Right lung (tissue), 10 donors: ENCODE results near the gene GSC2. TPM values are rescaled to one million over a fixed set of nuclear protein-coding genes. Genes with fewer than 3 reads are reported as not detected.

Source experiments
- DNase-seq, 2 donors: peaks; one replicate each; pipeline ENCODE4 v3.0.0-alpha.2; 2013
- long read RNA-seq, 8 donors: transcript quantifications; one replicate each; lab custom pipeline, GENCODE V29; 2026
- polyA plus RNA-seq, 5 donors: library from polyadenylated mRNA; unstranded; fragments of 120-200 nt; gene quantifications; one replicate each; pipeline versions ENCODE4 v1.2.1 to v1.2.3, GENCODE V29; 2013; ENCODE audit warnings: inconsistent platforms in 1 of 5, low replicate concordance in 1 of 5; ENCODE audit not compliant: insufficient read length in 5 of 5, insufficient read depth in 1 of 5

Gene GSC2
- not detected for polyA plus RNA-seq
- long read RNA-seq, donor 1 = 0 reads
- long read RNA-seq, donor 2 = 0 reads
- long read RNA-seq, donor 3 = 0 reads
- long read RNA-seq, donor 4 = 0 reads
- long read RNA-seq, donor 5 = 0 reads
- long read RNA-seq, donor 6 = 0 reads
- long read RNA-seq, donor 7 = 0 reads
- long read RNA-seq, donor 8 = 0 reads

DNA sequence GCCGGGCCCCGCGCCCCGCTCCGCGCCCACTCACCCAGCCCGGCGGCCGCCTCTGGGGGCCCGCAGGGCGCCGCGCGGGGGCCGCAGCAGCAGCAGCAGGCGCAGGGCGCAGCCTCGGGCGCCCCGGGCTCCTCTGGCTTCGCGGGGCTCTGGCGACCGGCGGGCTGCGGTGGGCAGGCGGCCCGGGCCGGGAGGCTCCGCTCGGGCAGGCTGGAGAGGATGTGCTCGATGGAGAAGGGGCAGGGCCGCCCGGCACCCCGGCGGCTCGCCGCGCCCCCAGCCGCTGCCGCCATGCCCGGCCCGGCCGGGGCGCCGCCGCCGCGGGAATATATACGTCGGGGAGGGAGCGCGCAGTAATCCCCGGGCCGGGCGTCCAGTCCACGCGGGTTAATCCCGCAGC, at the start of gene GSC2:
TSS of gene GSC2 (minus strand) at position 302 of the 400 bp plus-strand sequence. CDS start at position 293, 9 bp downstream.
- DNase-seq = no peak

- no peak for DNase-seq
Measured at GRCh38 chr22:19199479-19199878, 49.4 kb upstream of the GSC2 start.

DNA sequence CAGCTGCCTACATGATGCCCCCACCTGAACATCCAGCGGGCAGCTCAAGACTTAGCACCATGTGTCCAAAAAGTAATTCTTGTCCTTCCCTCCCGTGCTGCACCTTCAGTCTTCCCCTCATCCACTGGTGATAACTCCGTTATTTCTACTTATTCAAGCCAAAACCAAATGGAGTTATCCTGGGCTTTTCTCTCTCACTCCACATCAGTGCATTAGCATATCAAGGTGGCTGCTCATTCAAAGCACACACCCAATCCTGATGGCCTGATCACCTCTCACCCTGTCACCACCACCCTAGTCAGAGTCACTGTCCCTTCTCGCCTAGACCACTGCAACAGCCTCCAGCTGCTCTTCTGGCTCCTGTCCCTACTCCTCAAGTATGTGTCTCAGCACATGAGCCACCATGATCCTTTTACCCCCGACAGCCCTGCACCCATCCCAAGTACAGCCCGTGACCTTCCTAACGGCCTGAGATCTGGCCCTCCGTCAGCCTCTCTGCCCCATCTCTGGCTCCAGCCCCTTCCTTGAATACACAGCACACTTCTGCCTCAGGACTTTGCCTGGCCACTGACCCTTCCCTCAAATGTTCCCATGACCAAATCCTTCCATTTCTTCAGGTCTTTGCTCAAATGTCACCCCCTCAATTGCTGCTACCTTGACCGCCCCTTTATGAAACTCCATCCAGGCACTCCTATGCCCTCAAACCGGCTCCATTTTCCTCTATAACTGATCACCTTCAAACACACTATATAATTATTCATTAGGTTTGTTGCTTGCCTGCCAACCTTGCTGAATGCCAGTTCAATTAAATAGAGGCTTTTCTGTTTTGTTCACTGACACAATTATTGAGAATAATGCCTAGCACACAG, 48.1 kb upstream of the GSC2 start:
- DNase-seq = no peak

GRCh38 chr22:19196841-19197612, 46.9 kb upstream of the GSC2 start:
- no peak for DNase-seq

DNA sequence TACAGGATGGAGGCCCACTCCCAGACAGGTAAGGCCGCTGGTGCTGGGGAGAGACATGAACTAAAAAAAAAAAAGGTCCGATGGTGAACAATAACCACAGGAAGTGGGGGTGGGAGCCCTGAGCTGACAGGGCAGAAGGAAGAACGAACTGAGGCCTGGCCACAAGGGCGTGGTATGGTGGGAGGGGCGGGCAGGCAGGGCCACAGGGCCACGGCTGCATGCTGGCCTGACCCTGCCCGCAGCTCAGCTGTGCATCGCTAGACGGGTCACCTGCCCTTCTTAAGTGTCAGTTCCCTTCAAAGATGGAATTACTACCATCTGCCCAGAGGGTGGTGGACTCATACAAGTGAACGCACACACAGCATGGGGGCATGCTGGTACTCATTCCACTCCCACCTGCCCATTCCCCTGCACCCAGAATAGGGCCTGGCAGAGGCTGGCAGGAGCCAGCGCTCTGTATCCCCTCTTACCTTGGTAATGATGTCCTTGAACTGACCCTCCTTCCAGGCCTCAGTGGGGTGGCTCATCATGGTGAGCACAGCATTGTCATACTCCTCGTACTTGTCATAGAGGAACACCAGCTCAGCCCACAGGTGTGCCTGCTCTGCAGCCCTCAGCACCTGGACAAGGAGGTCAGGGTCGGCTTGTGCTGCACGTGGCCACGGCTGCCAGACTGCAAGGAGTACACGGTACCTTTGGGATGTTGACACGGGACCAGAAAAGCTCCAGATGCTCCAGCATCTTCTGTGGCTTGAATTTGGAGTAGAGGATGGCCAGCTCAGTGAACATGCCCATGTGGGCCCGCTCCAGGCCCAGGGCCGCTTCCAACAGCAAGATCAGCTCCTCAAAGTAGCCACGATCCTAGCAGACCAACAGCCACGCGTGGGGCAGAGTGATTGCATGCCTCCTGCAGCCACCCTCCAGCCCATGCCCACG, 46.0 kb upstream of the GSC2 start:
- DNase-seq = no peak

- DNase-seq = no peak
Measured at GRCh38 chr22:19194766-19195536, 44.9 kb upstream of the GSC2 start.

DNA sequence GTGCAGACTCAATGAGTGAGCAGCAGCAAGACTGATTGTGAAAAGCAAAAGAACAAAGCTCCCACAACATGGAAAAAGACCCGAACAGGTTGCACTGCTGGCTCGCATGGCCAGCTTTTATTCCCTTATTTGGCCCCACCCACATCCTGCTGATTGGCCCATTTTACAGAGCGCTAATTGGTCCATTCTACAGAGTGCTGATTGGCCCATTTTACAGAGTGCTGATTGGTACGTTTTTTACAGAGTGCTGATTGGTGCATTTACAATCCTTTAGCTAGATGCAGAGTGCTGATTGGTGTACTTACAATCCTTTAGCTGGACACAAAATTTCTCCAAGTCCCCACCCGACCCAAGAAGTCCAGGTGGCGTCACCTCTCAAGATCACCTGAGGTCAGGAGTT, 43.8 kb upstream of the GSC2 start:
- no peak for DNase-seq

- no peak for DNase-seq
Measured at GRCh38 chr22:19187716-19188563, 37.8 kb upstream of the GSC2 start.

GRCh38 chr22:19184276-19184997, 34.3 kb upstream of the GSC2 start:
- no peak for DNase-seq

- DNase-seq = no peak
Measured at GRCh38 chr22:19183216-19183615, 33.1 kb upstream of the GSC2 start.

GRCh38 chr22:19182472-19183157, 32.5 kb upstream of the GSC2 start:
- DNase-seq = no peak

GRCh38 chr22:19181786-19182471, 31.8 kb upstream of the GSC2 start:
- DNase-seq = no peak

GRCh38 chr22:19180740-19181410, 30.8 kb upstream of the GSC2 start:
- no peak for DNase-seq

DNA sequence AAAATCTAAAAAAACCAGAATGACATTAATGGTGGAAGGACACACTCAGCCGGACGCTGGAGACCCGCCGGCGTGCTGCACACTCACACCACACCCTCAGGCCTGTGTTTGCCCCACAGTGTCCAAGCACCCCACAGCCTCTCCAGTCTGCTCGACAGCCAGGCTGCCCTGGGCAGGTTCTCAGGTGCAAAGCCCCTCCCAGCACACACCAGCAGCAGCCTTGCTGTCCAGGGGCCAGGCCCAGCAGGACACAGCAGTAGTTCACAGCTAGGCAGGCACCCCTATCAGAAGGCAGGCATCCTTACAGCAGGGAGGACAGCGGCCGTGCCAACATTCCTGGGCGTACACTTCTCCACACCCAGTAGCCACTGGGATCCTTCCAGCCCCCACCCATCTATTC, 30.1 kb upstream of the GSC2 start:
- no peak for DNase-seq

GRCh38 chr22:19179497-19180048, 29.5 kb upstream of the GSC2 start:
- DNase-seq = peak; percentile 53 to 72

DNA sequence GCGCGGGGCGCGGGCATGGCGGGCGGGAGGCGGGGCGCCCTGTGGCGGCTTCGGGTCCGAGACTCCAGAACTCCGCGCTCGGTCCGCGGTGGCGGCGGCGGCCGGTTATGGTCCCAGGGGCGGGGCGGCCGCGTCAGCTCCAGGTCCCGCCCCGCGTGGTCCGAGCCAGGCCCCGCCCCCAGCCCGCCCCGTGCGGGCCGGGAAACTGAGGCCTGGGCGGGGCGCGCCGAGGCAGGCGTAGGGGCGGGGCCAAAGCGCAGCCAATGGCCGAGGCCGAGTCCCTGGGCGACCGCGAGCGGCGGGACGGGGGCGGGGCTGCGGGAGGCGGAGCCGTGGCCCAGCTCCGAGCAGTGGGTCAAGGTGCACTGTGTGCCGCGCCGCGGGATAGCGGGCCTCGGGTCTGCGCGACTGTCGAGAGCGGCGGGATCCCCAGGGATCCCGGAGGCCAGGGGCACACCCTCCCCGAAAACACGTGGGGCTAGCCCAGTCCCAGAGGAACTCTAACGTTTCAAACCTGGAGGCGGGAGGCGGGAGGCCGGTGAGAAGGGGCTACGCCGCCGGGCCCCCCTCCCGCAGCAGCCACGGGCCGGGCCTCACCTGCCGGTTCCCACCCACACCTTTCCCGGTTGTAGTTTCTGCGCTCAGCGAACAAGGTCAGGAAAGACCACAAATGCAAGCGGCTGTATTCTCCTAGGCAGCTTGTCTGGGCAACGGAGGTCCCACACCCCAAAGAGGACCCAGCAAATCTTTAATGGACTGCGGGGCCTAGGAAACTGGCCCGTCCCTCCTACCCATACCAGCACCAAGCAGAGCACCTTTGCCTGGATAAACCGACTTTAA, 28.8 kb upstream of the GSC2 start, which contains the start of gene SLC25A1:
TSS of gene SLC25A1 (minus strand) at position 80 of the 840 bp plus-strand sequence. CDS start at position 17, 63 bp downstream.
- DNase-seq = peak; percentile 86
